Right ventricle myocardium inferior (tissue), 1 donor: Measurements from ENCODE around the gene ABLIM1. TPM values are rescaled to one million over a fixed set of nuclear protein-coding genes. Genes with fewer than 3 reads are reported as not detected.

Source experiments
- ATAC-seq: fragments of 200-7000 bp; cut with Tn5 transposase; one replicate; pipeline ENCODE4 v1.9.1; 2020; ENCODE audit warnings: mild to moderate bottlenecking, moderate library complexity
- DNase-seq: peaks from one replicate; pipeline ENCODE4 v3.0.0; 2021; ENCODE audit errors: missing footprints
- intact Hi-C: fragments of 100-400 bp; cut with DNase I; formaldehyde crosslinking; loops from one replicate; pipeline ENCODE4 v1.11.0; 2022
- total RNA-seq: library from RNA; stranded (reverse); fragmentation: NEBNext Ultra II Directional; extraction: Animal tissue kit (Norgen Biotek cat#: 25700); gene quantifications from one replicate; pipeline ENCODE4 v1.2.1, GENCODE V29; 2021
- donor health status: DM: no; HTN: yes; CAD: no; lungs with severe emphysema.

The ABLIM1 gene
- total RNA-seq, 1 donor from 2014 or later = 730 TPM

GRCh38 chr10:114682532-114682931 lies 24.5 kb upstream of the ABLIM1 start:
- ATAC-seq (no peak), DNase-seq (no peak)
- intact Hi-C loops = no loop called here

GRCh38 chr10:114682121-114682520 lies 24.0 kb upstream of the ABLIM1 start:
- DNase-seq = no peak
- ATAC-seq = no peak
- intact Hi-C loops = no loop called here

GRCh38 chr10:114681542-114681941 lies 23.5 kb upstream of the ABLIM1 start:
- DNase-seq (peak; percentile 63), ATAC-seq (peak; percentile 23)
- intact Hi-C loops = no loop called here

DNA sequence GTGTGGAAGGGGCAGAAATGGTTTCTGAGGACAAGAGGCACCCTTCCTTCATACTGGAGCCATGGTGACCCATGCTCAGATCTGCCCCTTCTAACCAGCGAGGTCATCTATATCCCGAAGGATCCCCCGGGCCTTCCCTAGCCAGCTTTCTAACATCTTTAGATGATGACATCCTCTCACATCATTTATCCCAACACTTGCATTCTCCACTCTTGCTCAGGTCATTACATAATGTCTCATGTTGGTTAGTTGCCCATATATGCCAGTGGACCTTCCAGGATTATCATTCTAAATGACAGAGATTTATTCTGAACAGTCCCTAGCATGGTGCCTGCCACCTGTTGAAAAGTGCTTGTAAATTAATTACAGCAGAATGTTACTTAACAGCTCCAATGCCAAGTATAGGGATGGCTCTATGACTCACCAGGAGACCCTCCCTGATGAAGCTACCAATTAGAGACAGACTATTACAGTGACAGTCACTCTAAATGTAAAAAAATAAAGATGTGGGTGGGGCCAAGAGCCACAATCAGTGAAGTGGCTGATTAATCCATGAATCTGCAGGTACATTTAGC lies 22.6 kb upstream of the ABLIM1 start:
- intact Hi-C loops = no loop called here
- DNase-seq = no peak
- ATAC-seq = no peak

DNA sequence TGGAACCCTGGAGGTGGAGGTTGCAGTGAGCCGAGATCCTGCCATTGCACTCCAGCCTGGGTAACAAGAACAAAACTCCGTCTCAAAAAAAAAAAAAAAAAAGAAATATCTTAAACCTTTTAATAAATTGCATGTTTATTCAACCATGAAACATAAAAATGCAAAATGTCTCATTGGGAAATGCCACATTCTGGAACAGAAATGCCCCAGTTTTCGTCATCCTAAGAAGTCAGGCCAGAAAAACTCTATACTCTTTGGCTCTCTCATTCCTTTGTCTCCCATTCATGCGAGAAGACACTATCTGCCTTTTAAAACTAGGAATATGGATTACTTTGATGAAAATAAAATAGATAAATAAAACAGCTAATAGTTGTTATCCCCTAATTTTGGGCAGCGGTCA lies 21.5 kb upstream of the ABLIM1 start:
- DNase-seq (no peak), ATAC-seq (no peak)
- intact Hi-C loops = no loop called here

GRCh38 chr10:114678820-114679219 lies 20.7 kb upstream of the ABLIM1 start:
- ATAC-seq (no peak), DNase-seq (no peak)
- intact Hi-C loops = no loop called here

- ATAC-seq = no peak
- DNase-seq = no peak
- intact Hi-C loops = no loop called here
Measured at GRCh38 chr10:114678336-114678735, 20.3 kb upstream of the ABLIM1 start.

DNA sequence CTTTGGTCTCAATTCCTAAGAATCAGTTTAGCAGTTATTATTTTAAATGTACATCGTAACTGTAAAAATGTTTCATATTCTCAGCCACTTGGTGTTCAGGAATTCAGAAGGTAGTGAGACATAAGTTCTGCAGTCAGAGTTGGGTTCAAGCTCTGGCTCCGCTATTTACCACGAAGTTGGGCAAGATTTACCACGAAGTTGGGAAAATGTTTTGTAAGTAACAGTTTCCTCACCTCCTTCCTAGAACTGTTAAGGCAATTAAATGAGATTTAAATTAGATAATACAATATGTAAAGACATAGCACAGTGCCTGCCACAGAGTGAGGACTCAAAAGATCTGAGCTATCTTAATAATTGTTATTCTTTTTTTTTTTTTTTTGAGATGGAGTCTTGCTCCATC lies 16.3 kb upstream of the ABLIM1 start:
- intact Hi-C loops = no loop called here
- no peak for DNase-seq
- ATAC-seq = no peak

- ATAC-seq (no peak), DNase-seq (no peak)
- intact Hi-C loops = no loop called here
Measured at GRCh38 chr10:114669648-114670047, 11.6 kb upstream of the ABLIM1 start.

DNA sequence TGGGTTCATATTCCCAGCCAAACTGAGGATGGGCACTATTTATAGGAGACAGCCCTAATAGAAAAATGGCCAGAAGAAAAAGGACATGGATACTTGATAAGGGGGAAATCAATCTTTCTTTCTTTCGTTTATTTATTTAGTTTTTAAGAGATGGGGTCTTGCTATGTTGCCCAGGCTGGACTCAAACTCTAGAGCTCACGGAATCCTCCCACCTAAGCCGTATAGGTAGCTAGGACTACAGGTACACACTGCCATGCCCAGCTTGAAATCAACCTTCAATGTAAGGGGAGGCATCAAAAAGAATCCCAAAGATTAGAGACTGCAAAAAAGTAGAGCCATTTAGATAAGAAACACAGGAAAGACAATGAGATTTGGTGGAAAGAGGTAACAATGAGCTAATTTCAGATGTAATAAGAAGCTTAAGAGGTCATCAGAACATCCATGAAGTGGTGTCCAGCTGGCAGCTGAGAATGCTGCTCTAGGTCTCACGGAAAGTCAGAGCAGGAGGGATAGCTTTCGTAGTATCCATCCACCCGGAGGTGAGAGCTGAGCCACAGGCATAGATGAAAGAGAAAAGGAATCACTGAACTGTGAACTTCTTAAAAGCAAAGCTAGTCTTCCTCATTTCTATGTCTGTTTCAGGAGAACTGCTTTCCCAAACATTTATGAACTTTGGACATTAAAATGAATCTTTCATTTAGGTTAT lies 10.5 kb upstream of the ABLIM1 start:
- intact Hi-C loops = no loop called here
- DNase-seq = no peak
- no peak for ATAC-seq

- DNase-seq = no peak
- ATAC-seq = no peak
- intact Hi-C loops = no loop called here
Measured at GRCh38 chr10:114665873-114666272, 7.8 kb upstream of the ABLIM1 start.

DNA sequence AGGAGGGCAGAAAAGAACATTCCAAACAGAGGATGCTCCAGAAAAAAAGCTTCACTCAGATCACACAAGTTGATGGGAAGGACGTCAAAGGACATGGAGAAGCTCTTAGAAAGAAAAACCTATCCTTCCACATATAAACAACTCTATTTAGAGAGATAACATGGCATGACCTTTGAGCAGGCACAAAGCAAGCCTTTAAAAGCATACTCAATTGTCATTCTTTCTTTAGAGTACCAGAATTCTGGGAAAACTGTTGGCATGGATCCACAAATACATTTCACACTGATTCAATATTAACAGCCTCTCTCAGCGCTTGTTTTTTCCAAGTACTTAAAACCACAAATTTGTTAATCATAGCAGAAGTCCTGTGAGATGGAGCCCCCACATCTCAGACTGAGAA lies 7.3 kb upstream of the ABLIM1 start:
- no peak for ATAC-seq
- no peak for DNase-seq
- intact Hi-C loops = no loop called here

- ATAC-seq (no peak), DNase-seq (no peak)
- intact Hi-C loops = no loop called here
Measured at GRCh38 chr10:114664127-114664526, 6.1 kb upstream of the ABLIM1 start.

GRCh38 chr10:114663626-114664025 lies 5.6 kb upstream of the ABLIM1 start:
- ATAC-seq (peak; percentile 65), DNase-seq (no peak)
- intact Hi-C loops = no loop called here

- ATAC-seq (no peak), DNase-seq (no peak)
- intact Hi-C loops = no loop called here
Measured at GRCh38 chr10:114662646-114663217, 4.7 kb upstream of the ABLIM1 start.

DNA sequence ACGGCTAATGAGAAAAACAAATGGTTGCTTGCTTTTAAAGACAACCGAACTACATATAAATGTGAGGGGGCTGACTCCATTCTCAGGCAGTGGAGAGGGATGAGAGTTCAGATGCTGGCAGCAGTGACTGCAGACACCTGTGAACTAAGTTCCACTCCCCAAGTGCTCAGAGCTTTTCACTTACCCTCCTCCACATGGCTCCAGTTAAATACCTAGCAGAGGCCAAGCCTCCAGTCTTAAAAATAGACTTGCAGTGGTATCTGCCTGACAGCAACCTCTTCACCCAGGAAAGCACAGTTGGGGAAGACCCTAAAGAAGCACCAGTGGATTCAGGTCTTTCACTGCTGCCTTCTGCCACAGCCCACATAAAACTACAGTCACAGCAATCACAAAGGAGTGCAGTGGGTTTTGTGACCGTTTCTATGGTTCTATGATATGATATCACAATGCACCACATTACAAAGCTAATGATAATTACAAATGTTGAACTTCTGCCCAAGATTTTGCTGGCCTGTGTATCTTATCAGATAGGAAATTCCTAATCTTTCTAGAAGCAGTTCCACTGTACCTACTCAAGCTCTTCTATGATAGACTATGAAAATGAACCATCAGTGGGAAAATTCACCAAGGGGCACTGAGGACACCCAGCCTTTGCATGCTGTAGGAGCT lies 3.3 kb upstream of the ABLIM1 start:
- DNase-seq = no peak
- intact Hi-C loops = no loop called here
- ATAC-seq = peak; percentile 56

DNA sequence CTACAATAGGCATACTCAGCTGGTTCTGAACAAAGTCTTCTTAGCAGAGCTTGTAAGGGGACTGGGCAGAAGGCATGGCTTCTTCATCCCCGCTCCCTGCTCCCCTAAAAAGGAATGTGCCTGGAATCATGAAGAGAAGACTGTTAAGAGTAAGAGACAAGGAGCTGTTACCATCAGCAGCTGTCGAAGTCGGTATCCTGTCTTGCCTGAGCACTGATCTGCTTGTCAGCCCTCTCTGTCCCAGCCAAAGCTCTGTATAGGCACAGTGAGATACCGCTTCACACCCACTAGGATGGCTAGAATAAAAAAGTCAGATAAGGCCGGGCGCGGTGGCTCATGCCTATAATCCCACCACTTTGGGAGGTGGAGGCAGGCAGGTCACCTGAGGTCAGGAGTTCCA lies 2.4 kb downstream of the ABLIM1 start:
- intact Hi-C loops = no loop called here

GRCh38 chr10:114654822-114655575 lies 3.1 kb downstream of the ABLIM1 start:
- ATAC-seq (no peak), DNase-seq (no peak)
- intact Hi-C loops = no loop called here

More for the DNA sequence above, 2.4 kb downstream of the ABLIM1 start:
- ATAC-seq (peak; percentile 68), DNase-seq (peak; percentile 69)

DNA sequence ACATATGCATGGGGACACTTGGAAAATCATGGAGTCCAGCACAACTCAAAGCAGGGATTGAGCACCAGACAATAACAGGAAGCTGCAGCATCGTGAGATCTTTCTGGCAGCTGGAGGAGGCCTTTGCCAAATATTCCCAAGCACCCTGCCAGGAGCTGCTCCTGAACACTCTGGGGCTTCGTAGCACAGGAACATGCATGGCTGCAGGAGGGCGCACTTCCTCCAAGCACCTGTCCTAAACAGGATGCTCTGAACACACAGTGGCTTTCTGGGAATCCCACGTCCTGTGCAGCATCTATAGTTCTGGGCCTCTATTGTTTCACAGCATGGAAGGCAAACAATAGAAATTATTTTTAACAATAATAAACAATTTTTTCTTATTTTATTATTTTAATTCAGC lies 4.1 kb downstream of the ABLIM1 start:
- DNase-seq (no peak), ATAC-seq (peak; percentile 33)
- intact Hi-C loops = loop anchor here (2.0 kb wide), 1 partner anchor 31 kb away; no protein-coding TSS in a partner anchor
